Activated naive CD4-positive, alpha-beta T cell (primary cell): ENCODE results near the gene SPARCL1.
"Not testable (repeated sequence)": the region's sequence is repeated elsewhere in the genome, so short reads cannot be mapped to it uniquely, and the experiment has no call there.

ENCODE experiments used
- DNase-seq, 4 experiments: peaks; one replicate each; lab custom pipeline; 2025; lab: John Stamatoyannopoulos, UW

The SPARCL1 gene

DNA sequence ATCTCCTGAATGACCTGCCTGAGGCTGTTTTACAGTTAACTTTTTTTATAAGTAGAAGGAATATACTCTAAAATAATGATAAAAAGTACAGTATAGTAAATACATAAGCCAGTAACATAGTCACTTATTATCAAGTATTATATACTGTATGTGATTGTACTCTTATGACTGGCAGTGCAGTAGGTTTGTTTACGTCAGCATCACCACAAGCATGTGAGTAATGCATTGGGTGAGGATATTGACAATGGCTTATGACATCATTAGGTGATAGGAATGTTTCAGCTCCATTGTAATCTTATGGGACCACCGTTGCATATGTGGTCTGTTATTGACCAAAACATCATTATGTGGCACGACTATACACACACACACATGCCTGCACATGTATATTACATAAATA lies 86.3 kb downstream of the SPARCL1 start:
- DNase-seq = no peak

- no peak for DNase-seq
Measured at GRCh38 chr4:87433342-87433741, 95.8 kb downstream of the SPARCL1 start.

DNA sequence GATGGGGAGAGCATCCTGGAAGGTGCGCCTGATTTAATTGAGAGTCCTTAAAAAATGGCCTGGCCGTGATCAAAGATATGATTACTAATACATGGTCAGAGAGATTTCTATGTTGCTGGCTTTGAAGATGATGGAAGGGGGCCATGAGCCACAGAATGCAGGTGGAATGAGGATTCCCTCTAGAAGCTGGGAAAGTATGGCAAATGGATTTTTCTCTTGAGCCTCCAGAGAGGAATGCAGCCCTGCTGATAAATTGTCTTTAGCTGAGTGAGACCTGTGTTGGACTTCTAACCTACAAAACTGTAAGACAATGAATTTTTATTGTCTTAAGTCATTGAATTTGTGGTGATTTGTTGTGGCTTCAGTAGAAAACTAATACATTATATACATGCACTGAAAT lies 99.1 kb downstream of the SPARCL1 start:
- DNase-seq = no peak

- DNase-seq = no peak
Measured at GRCh38 chr4:87428979-87429378, 100.2 kb downstream of the SPARCL1 start.

DNA sequence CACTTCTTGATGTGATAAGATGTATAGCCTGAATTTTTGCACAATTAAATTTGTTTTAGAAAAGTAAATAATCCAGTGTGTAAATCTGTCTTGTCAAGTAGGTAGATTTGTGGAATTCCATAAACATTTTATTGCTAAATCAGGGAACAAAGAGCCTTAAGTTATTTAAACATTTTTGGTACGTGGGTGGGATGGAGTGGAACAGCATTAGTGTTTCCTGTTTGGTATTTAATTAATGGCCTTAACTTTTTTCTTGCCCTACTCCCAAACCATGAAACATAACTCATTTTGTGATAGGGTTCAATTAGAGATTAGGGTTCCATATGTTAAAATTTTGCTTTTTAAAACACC lies 101.7 kb downstream of the SPARCL1 start:
- DNase-seq = no peak

GRCh38 chr4:87426865-87427517 lies 102.2 kb downstream of the SPARCL1 start:
- no peak for DNase-seq

DNA sequence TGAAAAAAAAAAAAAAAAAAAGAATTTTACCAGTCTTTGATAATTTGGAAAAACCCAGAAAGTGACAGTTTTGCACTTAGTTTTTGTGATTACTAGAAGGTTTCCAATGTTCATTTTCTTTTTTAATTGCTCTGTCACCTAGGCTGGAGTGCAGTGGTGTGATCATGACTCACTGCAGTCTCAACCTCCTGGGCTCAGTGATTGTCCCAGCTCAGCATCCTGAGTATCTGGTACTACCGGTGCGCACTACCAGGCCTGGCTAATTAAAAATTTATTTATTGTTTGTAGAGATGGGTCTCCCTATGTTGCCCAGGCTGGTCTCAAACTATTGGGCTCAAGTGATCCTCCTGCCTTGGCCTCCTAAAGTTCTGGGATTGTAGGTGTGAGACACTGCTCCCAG lies 103.5 kb downstream of the SPARCL1 start:
- DNase-seq = no peak

- not testable (repeated sequence) for DNase-seq
Measured at GRCh38 chr4:87424099-87424543, 105.1 kb downstream of the SPARCL1 start.
